Parathyroid adenoma (tissue), 2 donors: ENCODE results near the gene TPM4.
"Not testable (repeated sequence)": the region's sequence is repeated elsewhere in the genome, so short reads cannot be mapped to it uniquely, and the experiment has no call there.

Experiments
- H2AFZ ChIP-seq: fragments of 300-600 bp; sonication (generic); one replicate; pipeline ENCODE4 v1.7.0; 2017; ENCODE audit warnings: antibody characterized with exemption, mild to moderate bottlenecking
- H3K27ac ChIP-seq: fragments of 300-600 bp; sonication (generic); one replicate; pipeline ENCODE4 v1.7.0; 2017
- H3K27me3 ChIP-seq: fragments of 300-600 bp; sonication (generic); one replicate; pipeline ENCODE4 v1.7.0; 2017; ENCODE audit warnings: low read length; ENCODE audit not compliant: control insufficient read depth, insufficient read depth
- H3K36me3 ChIP-seq: fragments of 300-600 bp; sonication (generic); one replicate; pipeline ENCODE4 v1.7.0; 2017; ENCODE audit warnings: low read length; ENCODE audit not compliant: control insufficient read depth, insufficient read depth
- H3K4me1 ChIP-seq: fragments of 300-600 bp; sonication (generic); one replicate; pipeline ENCODE4 v1.7.0; 2017; ENCODE audit warnings: control low read depth
- H3K4me2 ChIP-seq: fragments of 300-600 bp; sonication (generic); one replicate; pipeline ENCODE4 v1.7.0; 2017; ENCODE audit warnings: low read length
- H3K4me3 ChIP-seq: fragments of 300-600 bp; sonication (generic); one replicate; pipeline ENCODE4 v1.7.0; 2017; ENCODE audit warnings: low read depth, low read length
- H3K79me2 ChIP-seq: fragments of 300-600 bp; sonication (generic); one replicate; pipeline ENCODE4 v1.7.0; 2017; ENCODE audit warnings: control low read depth
- H3K9ac ChIP-seq: fragments of 300-600 bp; sonication (generic); one replicate; pipeline ENCODE4 v1.7.0; 2017; ENCODE audit warnings: mild to moderate bottlenecking
- H3K9me3 ChIP-seq: fragments of 300-600 bp; sonication (generic); one replicate; pipeline ENCODE4 v1.7.0; 2017; ENCODE audit warnings: low read length; ENCODE audit not compliant: control insufficient read depth
- CTCF ChIP-seq: fragments of 300-600 bp; sonication (generic); IDR thresholded peaks from one replicate; pipeline ENCODE4 v1.7.0; 2017; ENCODE audit warnings: antibody characterized with exemption, mild to moderate bottlenecking
- donor health status: primary hyperparathyroidism.

Gene TPM4

GRCh38 chr19:16085115-16085514 lies 8.8 kb downstream of the TPM4 start:
- Histone ChIP-seq H2AFZ (no peak overlapping the region), H3K9me3 (no peaks in the 10 kb centered on the region), H3K27ac (no peak overlapping the region), H3K4me1 (no peaks in the 10 kb centered on the region), H3K79me2 (peaks cover 3% of the 10 kb centered on the region), H3K36me3 (no peaks in the 10 kb centered on the region), H3K27me3 (no peaks in the 10 kb centered on the region), H3K9ac (no peak overlapping the region), H3K4me2 (no peak overlapping the region), H3K4me3 (no peak overlapping the region)
- no peak for TF ChIP-seq CTCF

GRCh38 chr19:16087404-16087803 lies 11.1 kb downstream of the TPM4 start:
- not testable (repeated sequence) for H3K4me2 ChIP-seq, H3K9ac ChIP-seq, H3K27me3 ChIP-seq, H3K27ac ChIP-seq, H3K4me3 ChIP-seq, H3K4me1 ChIP-seq, H3K36me3 ChIP-seq, H3K79me2 ChIP-seq, H3K9me3 ChIP-seq, H2AFZ ChIP-seq

GRCh38 chr19:16087940-16088339 lies 11.6 kb downstream of the TPM4 start:
- Histone ChIP-seq H3K4me3 (no peak overlapping the region), H3K9me3 (no peaks in the 10 kb centered on the region), H3K79me2 (no peaks in the 10 kb centered on the region), H2AFZ (no peak overlapping the region), H3K4me1 (no peaks in the 10 kb centered on the region), H3K27me3 (no peaks in the 10 kb centered on the region), H3K9ac (no peak overlapping the region), H3K36me3 (no peaks in the 10 kb centered on the region), H3K4me2 (no peak overlapping the region), H3K27ac (no peak overlapping the region)
- no peak for TF ChIP-seq CTCF

GRCh38 chr19:16088351-16089009 lies 12.2 kb downstream of the TPM4 start:
- Histone ChIP-seq H3K4me3 (no peak overlapping the region), H3K4me1 (no peaks in the 10 kb centered on the region), H3K4me2 (no peak overlapping the region), H3K27ac (no peak overlapping the region), H3K9ac (no peak overlapping the region), H3K79me2 (no peaks in the 10 kb centered on the region), H3K27me3 (no peaks in the 10 kb centered on the region), H2AFZ (no peak overlapping the region), H3K9me3 (no peaks in the 10 kb centered on the region), H3K36me3 (no peaks in the 10 kb centered on the region)
- TF ChIP-seq CTCF: no peak

- no peak overlapping the region for H3K4me3 ChIP-seq
- no peaks in the 10 kb centered on the region for H3K36me3 ChIP-seq
- no peak overlapping the region for H3K4me2 ChIP-seq
- H2AFZ ChIP-seq: no peak overlapping the region
- no peaks in the 10 kb centered on the region for H3K27me3 ChIP-seq
- H3K9ac ChIP-seq: no peak overlapping the region
- no peaks in the 10 kb centered on the region for H3K9me3 ChIP-seq
- no peaks in the 10 kb centered on the region for H3K79me2 ChIP-seq
- no peak overlapping the region for H3K27ac ChIP-seq
- no peak for TF ChIP-seq CTCF
- H3K4me1 ChIP-seq: no peaks in the 10 kb centered on the region
Observed at GRCh38 chr19:16089010-16089846, 12.9 kb downstream of the TPM4 start.
